Parathyroid adenoma (tissue), 2 donors: Measurements from ENCODE around the gene ITGBL1.

Source experiments
- H2AFZ ChIP-seq: fragments of 300-600 bp; sonication (generic); one replicate; pipeline ENCODE4 v1.7.0; 2017; ENCODE audit warnings: antibody characterized with exemption, mild to moderate bottlenecking
- H3K27ac ChIP-seq: fragments of 300-600 bp; sonication (generic); one replicate; pipeline ENCODE4 v1.7.0; 2017
- H3K27me3 ChIP-seq: fragments of 300-600 bp; sonication (generic); one replicate; pipeline ENCODE4 v1.7.0; 2017; ENCODE audit warnings: low read length; ENCODE audit not compliant: control insufficient read depth, insufficient read depth
- H3K36me3 ChIP-seq: fragments of 300-600 bp; sonication (generic); one replicate; pipeline ENCODE4 v1.7.0; 2017; ENCODE audit warnings: low read length; ENCODE audit not compliant: control insufficient read depth, insufficient read depth
- H3K4me1 ChIP-seq: fragments of 300-600 bp; sonication (generic); one replicate; pipeline ENCODE4 v1.7.0; 2017; ENCODE audit warnings: control low read depth
- H3K4me2 ChIP-seq: fragments of 300-600 bp; sonication (generic); one replicate; pipeline ENCODE4 v1.7.0; 2017; ENCODE audit warnings: low read length
- H3K4me3 ChIP-seq: fragments of 300-600 bp; sonication (generic); one replicate; pipeline ENCODE4 v1.7.0; 2017; ENCODE audit warnings: low read depth, low read length
- H3K79me2 ChIP-seq: fragments of 300-600 bp; sonication (generic); one replicate; pipeline ENCODE4 v1.7.0; 2017; ENCODE audit warnings: control low read depth
- H3K9ac ChIP-seq: fragments of 300-600 bp; sonication (generic); one replicate; pipeline ENCODE4 v1.7.0; 2017; ENCODE audit warnings: mild to moderate bottlenecking
- H3K9me3 ChIP-seq: fragments of 300-600 bp; sonication (generic); one replicate; pipeline ENCODE4 v1.7.0; 2017; ENCODE audit warnings: low read length; ENCODE audit not compliant: control insufficient read depth
- TF ChIP-seq, protein P1 (sequence below): fragments of 300-600 bp; sonication (generic); IDR thresholded peaks from one replicate; pipeline ENCODE4 v1.7.0; 2017; ENCODE audit warnings: antibody characterized with exemption, mild to moderate bottlenecking
- donor health status: primary hyperparathyroidism.

Gene ITGBL1

GRCh38 chr13:101493541-101493940 lies 41.1 kb downstream of the ITGBL1 start:
- H3K9ac ChIP-seq, result no peak overlapping the region
- H3K4me3 ChIP-seq, result no peak overlapping the region
- no peak overlapping the region for H3K4me2 ChIP-seq
- no peaks in the 10 kb centered on the region for H3K9me3 ChIP-seq
- H3K79me2 ChIP-seq, result no peaks in the 10 kb centered on the region
- H3K36me3 ChIP-seq, result no peaks in the 10 kb centered on the region
- H3K27ac ChIP-seq, result no peak overlapping the region
- no peak overlapping the region for H2AFZ ChIP-seq
- no peaks in the 10 kb centered on the region for H3K4me1 ChIP-seq
- TF ChIP-seq, protein P1, sequence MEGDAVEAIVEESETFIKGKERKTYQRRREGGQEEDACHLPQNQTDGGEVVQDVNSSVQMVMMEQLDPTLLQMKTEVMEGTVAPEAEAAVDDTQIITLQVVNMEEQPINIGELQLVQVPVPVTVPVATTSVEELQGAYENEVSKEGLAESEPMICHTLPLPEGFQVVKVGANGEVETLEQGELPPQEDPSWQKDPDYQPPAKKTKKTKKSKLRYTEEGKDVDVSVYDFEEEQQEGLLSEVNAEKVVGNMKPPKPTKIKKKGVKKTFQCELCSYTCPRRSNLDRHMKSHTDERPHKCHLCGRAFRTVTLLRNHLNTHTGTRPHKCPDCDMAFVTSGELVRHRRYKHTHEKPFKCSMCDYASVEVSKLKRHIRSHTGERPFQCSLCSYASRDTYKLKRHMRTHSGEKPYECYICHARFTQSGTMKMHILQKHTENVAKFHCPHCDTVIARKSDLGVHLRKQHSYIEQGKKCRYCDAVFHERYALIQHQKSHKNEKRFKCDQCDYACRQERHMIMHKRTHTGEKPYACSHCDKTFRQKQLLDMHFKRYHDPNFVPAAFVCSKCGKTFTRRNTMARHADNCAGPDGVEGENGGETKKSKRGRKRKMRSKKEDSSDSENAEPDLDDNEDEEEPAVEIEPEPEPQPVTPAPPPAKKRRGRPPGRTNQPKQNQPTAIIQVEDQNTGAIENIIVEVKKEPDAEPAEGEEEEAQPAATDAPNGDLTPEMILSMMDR, result no peak
- no peaks in the 10 kb centered on the region for H3K27me3 ChIP-seq

- Histone ChIP-seq H3K36me3 (no peaks in the 10 kb centered on the region), H3K27ac (no peak overlapping the region), H3K9ac (no peak overlapping the region), H3K4me1 (no peaks in the 10 kb centered on the region), H3K4me3 (no peak overlapping the region), H3K27me3 (no peaks in the 10 kb centered on the region), H2AFZ (no peak overlapping the region), H3K4me2 (no peak overlapping the region), H3K9me3 (no peaks in the 10 kb centered on the region), H3K79me2 (no peaks in the 10 kb centered on the region)
- TF ChIP-seq, protein P1, result no peak
Measured at GRCh38 chr13:101499406-101499805, 46.9 kb downstream of the ITGBL1 start.

DNA sequence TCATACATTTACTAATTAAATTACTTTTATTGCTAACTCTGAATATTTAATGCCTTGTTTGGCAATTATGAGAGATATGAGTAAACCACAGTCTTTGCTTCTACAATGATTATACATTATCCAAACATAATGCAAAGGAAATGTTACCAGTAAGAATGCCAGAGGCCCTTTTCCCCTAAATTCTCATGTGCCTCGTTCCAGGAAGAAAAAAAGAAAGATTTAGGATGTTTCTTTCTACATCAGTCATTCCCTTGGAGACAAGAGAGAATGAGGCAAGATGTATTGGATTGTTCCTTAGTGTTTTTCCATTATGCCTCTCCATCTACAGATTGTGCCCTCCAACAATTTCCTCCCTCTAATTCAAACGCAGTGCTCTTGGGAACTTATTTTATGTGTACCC lies 50.1 kb downstream of the ITGBL1 start:
- no peaks in the 10 kb centered on the region for H3K36me3 ChIP-seq
- no peaks in the 10 kb centered on the region for H3K79me2 ChIP-seq
- H3K27ac ChIP-seq, result no peak overlapping the region
- no peaks in the 10 kb centered on the region for H3K9me3 ChIP-seq
- no peaks in the 10 kb centered on the region for H3K4me1 ChIP-seq
- H3K9ac ChIP-seq, result no peak overlapping the region
- no peaks in the 10 kb centered on the region for H3K27me3 ChIP-seq
- TF ChIP-seq, protein P1, result no peak
- H3K4me2 ChIP-seq, result no peak overlapping the region
- no peak overlapping the region for H2AFZ ChIP-seq
- no peak overlapping the region for H3K4me3 ChIP-seq

DNA sequence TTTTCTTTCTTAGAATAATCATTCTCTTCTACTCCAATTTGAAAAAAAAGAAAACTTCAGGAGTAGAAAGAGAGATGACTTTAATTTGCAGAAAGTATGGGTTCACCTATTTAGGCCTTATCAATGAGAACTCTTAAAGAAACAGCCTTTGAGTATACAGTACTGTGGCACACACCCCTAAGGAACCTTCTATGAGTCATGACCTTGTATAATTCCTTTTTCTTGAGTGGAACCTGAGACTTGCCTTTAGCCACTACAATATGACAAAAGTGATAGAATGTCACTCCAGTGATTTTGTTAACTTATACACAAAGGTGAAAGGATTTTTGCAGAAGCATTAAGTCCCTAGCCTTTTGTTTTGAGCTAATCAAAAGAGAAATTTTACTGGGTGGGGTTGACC lies 58.7 kb downstream of the ITGBL1 start:
- H2AFZ ChIP-seq, result no peak overlapping the region
- no peaks in the 10 kb centered on the region for H3K27me3 ChIP-seq
- no peaks in the 10 kb centered on the region for H3K36me3 ChIP-seq
- H3K79me2 ChIP-seq, result no peaks in the 10 kb centered on the region
- TF ChIP-seq, protein P1, result no peak
- H3K9me3 ChIP-seq, result peaks cover 3% of the 10 kb centered on the region
- H3K4me1 ChIP-seq, result no peaks in the 10 kb centered on the region
- H3K9ac ChIP-seq, result no peak overlapping the region
- H3K27ac ChIP-seq, result no peak overlapping the region
- no peak overlapping the region for H3K4me2 ChIP-seq
- H3K4me3 ChIP-seq, result no peak overlapping the region

- Histone ChIP-seq H3K27me3 (no peaks in the 10 kb centered on the region), H3K4me3 (no peak overlapping the region), H3K36me3 (no peaks in the 10 kb centered on the region), H3K79me2 (no peaks in the 10 kb centered on the region), H3K4me2 (no peak overlapping the region), H3K27ac (no peak overlapping the region), H2AFZ (no peak overlapping the region), H3K9me3 (peaks cover 3% of the 10 kb centered on the region), H3K9ac (no peak overlapping the region), H3K4me1 (no peaks in the 10 kb centered on the region)
- TF ChIP-seq, protein P1, result no peak
Measured at GRCh38 chr13:101511766-101512165, 59.3 kb downstream of the ITGBL1 start.
